Hepatocyte (in vitro differentiated cells): ENCODE data around the gene ADGRG4.

ENCODE experiments used
- CTCF ChIP-seq: fragments of 200-600 bp; sonication (generic); IDR thresholded peaks from 2 replicates; pipeline ENCODE4 v1.5.1; 2016; ENCODE audit warnings: antibody characterized with exemption, mild to moderate bottlenecking; ENCODE audit not compliant: poor library complexity
- EZH2 ChIP-seq: fragments of 200-600 bp; sonication (generic); IDR thresholded peaks from 2 replicates; pipeline ENCODE4 v1.6.1; 2016; ENCODE audit warnings: antibody characterized with exemption, mild to moderate bottlenecking, borderline replicate concordance

GRCh38 chrX:136452614-136453013 lies 151.9 kb downstream of the ADGRG4 start:
- no peak for TF ChIP-seq CTCF
- no peak for TF ChIP-seq EZH2
